HepG2 (cell line): Measurements from ENCODE around the gene CHMP1A. TPM values are rescaled to one million over a fixed set of nuclear protein-coding genes. Genes with fewer than 3 reads are reported as not detected.

Experiments used
- ATF1 ChIP-seq: IDR thresholded peaks from 2 replicates; pipeline ENCODE4 v1.6.1; 2016; ENCODE audit warnings: mild to moderate bottlenecking, control low read depth
- ATF2 ChIP-seq: sonication (generic); formaldehyde crosslinking; IDR thresholded peaks from 2 replicates; pipeline ENCODE4 v1.4.0; 2020; ENCODE audit warnings: missing genetic modification reagents
- CTCF ChIP-seq: sonication (generic); formaldehyde crosslinking; IDR thresholded peaks from 2 replicates; pipeline ENCODE4 v1.5.0; 2020; ENCODE audit warnings: mild to moderate bottlenecking, missing genetic modification reagents, moderate library complexity
- ETV6 ChIP-seq: sonication (generic); formaldehyde crosslinking; conservative IDR thresholded peaks from 2 replicates; pipeline ENCODE4 v1.4.0; 2020; ENCODE audit warnings: missing genetic modification reagents
- IRF9 ChIP-seq: sonication (generic); formaldehyde crosslinking; IDR thresholded peaks from 2 replicates; pipeline ENCODE4 v1.8.0; 2022; ENCODE audit warnings: missing genetic modification reagents, mild to moderate bottlenecking, borderline replicate concordance
- PCBP1 ChIP-seq: fragments of 200-400 bp; formaldehyde crosslinking; IDR thresholded peaks from 2 replicates; pipeline ENCODE4 v1.6.1; 2017; ENCODE audit warnings: mild to moderate bottlenecking, low read depth, low read length, borderline replicate concordance
- PHF5A ChIP-seq: IDR thresholded peaks from one replicate; pipeline ENCODE4 v1.6.1; 2018; ENCODE audit warnings: low read depth, missing genetic modification reagents; ENCODE audit not compliant: unreplicated experiment
- RBAK ChIP-seq: sonication (generic); formaldehyde crosslinking; IDR thresholded peaks from 2 replicates; pipeline ENCODE4 v1.5.1; 2020; ENCODE audit warnings: mild to moderate bottlenecking, missing genetic modification reagents
- REPIN1 ChIP-seq: sonication (generic); formaldehyde crosslinking; IDR thresholded peaks from 2 replicates; pipeline ENCODE4 v1.8.0; 2022; ENCODE audit warnings: missing genetic modification reagents, low read depth, mild to moderate bottlenecking, borderline replicate concordance
- SKIL ChIP-seq: sonication (generic); formaldehyde crosslinking; IDR thresholded peaks from 2 replicates; pipeline ENCODE4 v1.8.0; 2022; ENCODE audit warnings: missing genetic modification reagents, mild to moderate bottlenecking, moderate library complexity, borderline replicate concordance
- SP2 ChIP-seq: sonication (generic); formaldehyde crosslinking; IDR thresholded peaks from 2 replicates; pipeline ENCODE4 v1.5.1; 2020; ENCODE audit warnings: mild to moderate bottlenecking, missing genetic modification reagents
- SP5 ChIP-seq: IDR thresholded peaks from 2 replicates; pipeline ENCODE4 v1.6.1; 2016; ENCODE audit warnings: low read depth, borderline replicate concordance
- SPEN ChIP-seq: sonication (generic); formaldehyde crosslinking; IDR thresholded peaks from 2 replicates; pipeline ENCODE4 v1.5.1; 2020; ENCODE audit warnings: low read depth, mild to moderate bottlenecking, missing genetic modification reagents
- THAP11 ChIP-seq: IDR thresholded peaks from 2 replicates; pipeline ENCODE4 v1.6.1; 2016; ENCODE audit warnings: missing biosample characterization, missing genetic modification reagents
- THAP7 ChIP-seq: sonication (generic); formaldehyde crosslinking; IDR thresholded peaks from 2 replicates; pipeline ENCODE4 v1.8.1; 2023; ENCODE audit warnings: mild to moderate bottlenecking, missing genetic modification reagents
- ZNF121 ChIP-seq: sonication (generic); formaldehyde crosslinking; IDR thresholded peaks from 2 replicates; pipeline ENCODE4 v1.5.0; 2020; ENCODE audit warnings: mild to moderate bottlenecking, missing genetic modification reagents
- ZNF232 ChIP-seq: sonication (generic); formaldehyde crosslinking; IDR thresholded peaks from 2 replicates; pipeline ENCODE4 v1.4.0; 2020; ENCODE audit warnings: missing genetic modification reagents, borderline replicate concordance
- ZNF264 ChIP-seq: sonication (generic); formaldehyde crosslinking; IDR thresholded peaks from 2 replicates; pipeline ENCODE4 v1.4.0; 2020; ENCODE audit warnings: missing genetic modification reagents
- ZNF615 ChIP-seq: sonication (generic); formaldehyde crosslinking; IDR thresholded peaks from 2 replicates; pipeline ENCODE4 v1.5.0; 2020; ENCODE audit warnings: mild to moderate bottlenecking, missing genetic modification reagents, borderline replicate concordance
- ZNF709 ChIP-seq: sonication (generic); formaldehyde crosslinking; IDR thresholded peaks from 2 replicates; pipeline ENCODE4 v1.5.0; 2020; ENCODE audit warnings: mild to moderate bottlenecking, missing genetic modification reagents
- ZNF749 ChIP-seq: sonication (generic); formaldehyde crosslinking; IDR thresholded peaks from 2 replicates; pipeline ENCODE4 v1.8.0; 2022; ENCODE audit warnings: mild to moderate bottlenecking, missing genetic modification reagents, moderate library complexity, borderline replicate concordance
- ZNF790 ChIP-seq: sonication (generic); formaldehyde crosslinking; IDR thresholded peaks from 2 replicates; pipeline ENCODE4 v1.8.0; 2022; ENCODE audit warnings: missing genetic modification reagents, mild to moderate bottlenecking, borderline replicate concordance
- polyA plus RNA-seq, 8 experiments: library from polyadenylated mRNA; depleted of rRNA in 3 of 8; stranded (reverse) in 7 of 8; unstranded in 1 of 8; fragments of >200 nt; fragmentation: Illumina TruSeq in 4 of 8; extraction: Trizol in 4 of 8; gene quantifications; 2 replicates each; pipeline versions ENCODE4 v1.2.1 to v1.2.3, GENCODE V29; 2011 to 2016; ENCODE audit warnings: low read depth in 4 of 8, missing spikeins in 1 of 8, mixed read lengths in 1 of 8; ENCODE audit not compliant: insufficient read depth in 1 of 8
- total RNA-seq, 5 experiments: library from RNA; depleted of rRNA; stranded (reverse); fragments of >200 nt; fragmentation: Illumina TruSeq; extraction: Trizol; gene quantifications; 2 replicates each; pipeline ENCODE4 v1.2.3, GENCODE V29; 2016; ENCODE audit warnings: low read depth in 1 of 5

The CHMP1A gene
- total and polyA plus RNA-seq, 2 of the 13 experiments (the other 11 are each of a cell fraction or from before 2014, with no cell fraction given): 69.4 to 73.3 TPM

- TF ChIP-seq THAP7 (CRISPR knock-in tag) (no peak; the same call in 1 of the 2 replicates), THAP11 (CRISPR knock-in tag) (no peak), PCBP1 (no peak), ZNF121 (no peak), ATF2 (no peak), ZNF790 (CRISPR knock-in tag) (peak; percentile 59; the same call in 1 of the 2 replicates), SP5 (CRISPR knock-in tag) (peak; percentile 53; the same call in 1 of the 2 replicates), IRF9 (CRISPR knock-in tag) (peak; percentile 93), ETV6 (peak; percentile 89), ZNF264 (CRISPR knock-in tag) (no peak), SP2 (CRISPR knock-in tag) (peak; percentile 15; the same call in 1 of the 2 replicates), ZNF232 (CRISPR knock-in tag) (peak; percentile 61; the same call in 1 of the 2 replicates), ATF1 (CRISPR knock-in tag) (no peak), ZNF615 (no peak), SKIL (CRISPR knock-in tag) (no peak), SPEN (peak; percentile 77; the same call in 1 of the 2 replicates), PHF5A (peak; percentile 77), CTCF (peak; percentile 75), REPIN1 (CRISPR knock-in tag) (no peak), ZNF709 (CRISPR knock-in tag) (no peak; the same call in 1 of the 2 replicates), RBAK (CRISPR knock-in tag) (no peak), ZNF749 (CRISPR knock-in tag) (no peak; the same call in 1 of the 2 replicates)
Measured at GRCh38 chr16:89700649-89701424, 43.3 kb upstream of the CHMP1A start (continued).
